8988T (cell line): ENCODE results near the gene MYCL.
"Not testable (repeated sequence)": the region's sequence is repeated elsewhere in the genome, so short reads cannot be mapped to it uniquely, and the experiment has no call there.

Experiments
- DNase-seq: peaks from one replicate; pipeline ENCODE4 v3.0.0; 2011

The MYCL gene

GRCh38 chr1:39886757-39887231 is 14.9 kb downstream of the MYCL start:
- DNase-seq = no peak

- no peak for DNase-seq
Measured at GRCh38 chr1:39885516-39885915, 16.2 kb downstream of the MYCL start.

- no peak for DNase-seq
Measured at GRCh38 chr1:39882152-39882551, 19.6 kb downstream of the MYCL start.

DNA sequence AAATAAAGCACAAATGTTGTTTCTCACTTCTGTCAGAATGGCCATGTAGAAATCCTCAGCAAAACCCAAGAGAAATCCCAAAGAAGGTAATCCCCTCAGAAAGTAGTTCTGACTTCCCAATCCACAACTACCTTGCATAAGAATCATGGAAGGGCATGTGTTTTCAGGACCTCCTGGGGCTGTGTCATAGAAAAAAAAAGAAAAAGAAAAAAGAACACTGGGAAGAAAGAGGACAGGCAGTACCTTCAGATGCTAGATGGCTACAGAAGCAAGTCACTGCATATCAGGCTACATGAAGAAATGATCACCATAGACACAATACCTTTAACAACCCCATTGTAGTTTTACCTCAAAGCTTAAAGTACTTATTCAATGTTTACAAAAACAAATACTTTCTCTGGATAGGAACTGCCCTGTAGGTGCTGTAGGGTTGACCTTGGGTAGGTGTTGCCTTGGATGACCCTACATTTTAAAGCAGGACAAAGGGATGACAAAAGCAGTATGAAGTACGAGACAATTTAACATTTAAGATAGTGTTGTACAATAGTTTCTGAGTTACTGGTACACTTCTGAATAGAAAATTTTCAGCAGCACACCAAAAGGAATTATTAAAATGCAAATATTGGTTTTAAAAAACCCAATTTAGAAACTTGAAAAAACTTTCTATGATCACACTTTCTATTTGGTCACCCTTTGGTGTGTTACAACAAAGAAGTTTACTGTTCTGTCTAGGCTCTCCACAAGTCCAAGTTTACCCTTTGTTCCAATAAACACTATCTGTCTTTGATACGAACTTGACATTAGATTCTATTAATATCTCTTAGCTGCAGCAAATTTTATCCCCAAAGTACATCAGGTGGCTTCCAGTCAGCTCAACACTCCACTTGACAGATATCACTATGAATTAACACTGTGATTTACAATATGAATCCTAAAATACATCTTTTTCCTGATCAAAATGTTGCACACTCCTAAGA is 23.4 kb downstream of the MYCL start:
- no peak for DNase-seq

- DNase-seq = no peak
Measured at GRCh38 chr1:39877231-39877778, 24.4 kb downstream of the MYCL start.

DNA sequence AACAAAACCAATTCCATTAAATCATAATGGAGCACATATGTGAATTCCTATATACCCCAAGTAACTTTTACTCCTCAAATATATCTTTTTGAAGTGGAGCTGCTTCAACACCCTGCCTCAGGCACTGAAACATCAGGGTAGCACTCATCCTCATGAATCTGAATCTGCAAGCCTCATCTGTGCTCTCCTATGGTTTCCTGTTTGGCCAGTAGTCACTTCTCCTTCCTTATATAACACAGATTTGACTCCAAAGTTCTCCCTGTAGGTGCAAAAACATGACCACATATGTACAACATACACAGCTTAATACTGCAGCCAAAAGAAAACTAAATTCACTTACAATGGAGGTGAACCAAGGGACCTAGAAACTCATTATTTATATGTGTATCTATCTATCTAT is 25.6 kb downstream of the MYCL start:
- DNase-seq = no peak

DNA sequence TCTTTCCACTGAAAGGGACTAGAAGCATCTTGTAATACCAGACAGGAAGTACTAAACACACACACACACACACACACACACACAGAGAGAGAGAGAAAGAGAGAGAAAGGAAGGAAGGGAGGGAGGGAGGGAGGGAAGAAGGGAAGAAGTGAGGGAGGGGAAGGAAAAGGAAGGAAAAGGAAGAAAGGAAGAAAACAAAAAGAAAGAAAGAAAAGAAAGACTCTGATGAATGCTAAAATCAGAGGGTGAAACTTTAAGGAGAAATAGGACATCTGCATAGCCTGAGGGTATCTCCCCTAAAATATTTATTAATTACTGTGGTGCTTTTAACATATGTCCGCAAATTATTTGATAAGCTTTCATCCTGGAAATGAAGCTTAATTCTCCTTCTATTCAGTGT is 29.0 kb downstream of the MYCL start:
- DNase-seq = no peak

DNA sequence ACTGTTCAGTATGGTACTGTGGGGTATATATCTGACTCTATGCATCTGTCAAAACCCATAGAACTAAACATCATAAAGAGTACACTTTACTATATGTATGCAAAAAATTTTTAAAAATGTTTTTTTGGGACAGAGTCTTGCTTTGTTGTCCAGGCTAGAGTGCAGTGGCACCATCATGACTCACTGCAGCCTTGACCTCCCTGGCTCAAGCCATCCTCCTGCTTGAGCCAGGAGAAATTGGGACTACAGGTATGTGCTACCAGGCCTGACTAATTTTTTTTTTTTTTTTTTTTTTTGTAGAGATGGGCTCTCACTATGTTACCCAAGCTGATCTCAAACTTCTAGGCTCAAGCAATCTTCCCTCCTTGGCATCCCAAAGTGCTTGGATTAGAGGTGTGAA is 29.9 kb downstream of the MYCL start:
- DNase-seq = no peak

DNA sequence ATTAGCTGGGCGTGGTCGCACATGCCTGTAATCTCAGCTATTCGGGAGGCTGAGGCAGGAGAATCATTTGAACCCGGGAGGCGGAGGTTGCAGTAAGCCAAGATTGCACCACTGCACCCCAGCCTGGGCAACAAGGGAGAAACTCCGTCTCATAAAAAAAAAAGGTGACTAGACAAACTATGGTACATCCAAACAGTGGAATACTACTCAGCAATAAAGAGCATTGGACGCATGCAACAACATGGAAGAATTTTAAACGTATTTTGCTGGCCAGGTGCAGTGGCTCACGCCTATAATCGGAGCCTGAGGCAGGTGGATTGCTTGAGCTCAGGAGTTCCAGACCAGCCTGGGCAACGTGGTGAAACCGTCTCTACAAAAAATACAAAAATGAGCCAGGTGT is 30.7 kb downstream of the MYCL start:
- DNase-seq = not testable (repeated sequence)

DNA sequence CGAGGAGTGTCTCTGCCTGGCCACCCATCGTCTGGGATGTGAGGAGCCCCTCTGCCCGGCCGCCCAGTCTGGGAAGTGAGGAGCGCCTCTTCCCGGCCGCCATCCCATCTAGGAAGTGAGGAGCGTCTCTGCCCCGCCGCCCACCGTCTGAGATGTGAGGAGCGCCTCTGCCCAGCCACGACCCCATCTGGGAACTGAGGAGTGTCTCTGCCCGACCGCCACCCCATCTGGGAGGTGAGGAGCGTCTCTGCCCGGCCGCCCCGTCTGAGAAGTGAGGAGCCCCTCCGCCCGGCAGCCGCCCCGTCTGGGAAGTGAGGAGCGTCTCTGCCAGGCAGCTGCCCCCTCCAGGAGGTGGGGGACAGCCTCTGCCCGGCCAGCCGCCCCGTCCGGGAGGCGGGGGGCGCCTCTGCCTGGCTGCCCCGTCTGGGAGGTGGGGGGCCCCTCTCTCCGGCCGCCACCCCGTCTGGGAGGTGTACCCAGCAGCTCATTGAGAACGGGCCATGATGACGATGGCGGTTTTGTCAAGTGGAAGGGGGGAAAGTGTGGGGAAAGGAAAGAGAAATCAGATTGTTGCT is 32.1 kb downstream of the MYCL start:
- not testable (repeated sequence) for DNase-seq

DNA sequence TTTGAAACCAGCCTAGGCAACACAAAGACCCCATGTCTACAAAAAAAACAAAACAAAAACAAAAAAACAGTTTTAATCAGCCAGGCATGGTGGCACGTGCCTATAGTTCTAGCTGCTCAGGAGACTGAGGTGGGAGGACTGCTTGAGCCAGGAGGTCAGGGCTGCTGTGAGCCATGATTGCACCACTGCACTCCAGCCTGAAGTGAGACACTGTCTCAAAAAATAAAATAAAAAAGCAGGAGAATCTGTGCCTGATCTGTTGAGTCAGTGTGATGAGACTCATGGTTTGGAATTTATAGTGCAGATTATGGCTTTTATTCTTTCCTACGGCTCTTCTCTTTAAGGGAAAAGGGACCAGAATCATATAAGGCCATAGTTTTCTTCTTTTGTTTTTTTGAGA is 35.0 kb downstream of the MYCL start:
- DNase-seq = no peak

DNA sequence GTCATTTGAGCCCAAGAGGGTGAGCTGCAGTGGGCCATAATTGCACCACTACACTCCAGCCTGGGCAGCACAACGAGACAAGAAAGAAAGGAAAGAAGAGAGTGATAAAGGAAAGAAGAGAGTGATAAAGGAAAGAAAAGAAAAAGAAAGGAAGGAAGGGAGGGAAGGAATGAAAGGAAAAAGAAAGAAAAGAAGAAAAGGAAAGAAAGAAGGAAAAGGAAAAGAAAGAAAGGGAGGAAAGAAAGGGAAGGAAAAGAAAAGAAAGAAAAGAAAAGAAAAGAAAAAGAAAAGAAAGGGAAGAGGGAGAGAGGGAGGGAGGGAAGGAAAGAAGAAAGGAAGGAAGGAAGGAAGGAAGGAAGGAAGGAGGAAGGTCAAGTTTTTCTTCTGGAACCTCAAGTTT is 36.0 kb downstream of the MYCL start:
- DNase-seq = no peak

GRCh38 chr1:39863177-39863576 is 38.5 kb downstream of the MYCL start:
- DNase-seq = no peak

DNA sequence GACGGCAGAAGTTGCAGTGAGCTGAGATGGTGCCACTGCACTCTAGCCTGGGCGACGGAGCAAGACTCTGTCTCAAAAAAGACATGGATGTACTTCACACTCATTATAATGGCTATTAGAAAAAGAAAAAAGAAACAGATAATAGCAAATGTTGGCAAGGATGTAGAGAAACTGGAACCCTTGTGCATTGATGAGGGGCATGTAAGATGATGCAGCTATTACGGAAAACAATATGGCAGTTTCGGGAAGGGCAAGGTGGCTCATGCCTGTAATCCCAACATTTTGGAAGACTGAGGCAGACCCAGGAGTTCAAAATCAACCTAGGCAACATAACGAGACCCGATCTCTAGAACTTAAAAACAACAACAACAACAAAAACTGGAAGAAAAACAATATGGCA is 40.7 kb downstream of the MYCL start:
- no peak for DNase-seq

DNA sequence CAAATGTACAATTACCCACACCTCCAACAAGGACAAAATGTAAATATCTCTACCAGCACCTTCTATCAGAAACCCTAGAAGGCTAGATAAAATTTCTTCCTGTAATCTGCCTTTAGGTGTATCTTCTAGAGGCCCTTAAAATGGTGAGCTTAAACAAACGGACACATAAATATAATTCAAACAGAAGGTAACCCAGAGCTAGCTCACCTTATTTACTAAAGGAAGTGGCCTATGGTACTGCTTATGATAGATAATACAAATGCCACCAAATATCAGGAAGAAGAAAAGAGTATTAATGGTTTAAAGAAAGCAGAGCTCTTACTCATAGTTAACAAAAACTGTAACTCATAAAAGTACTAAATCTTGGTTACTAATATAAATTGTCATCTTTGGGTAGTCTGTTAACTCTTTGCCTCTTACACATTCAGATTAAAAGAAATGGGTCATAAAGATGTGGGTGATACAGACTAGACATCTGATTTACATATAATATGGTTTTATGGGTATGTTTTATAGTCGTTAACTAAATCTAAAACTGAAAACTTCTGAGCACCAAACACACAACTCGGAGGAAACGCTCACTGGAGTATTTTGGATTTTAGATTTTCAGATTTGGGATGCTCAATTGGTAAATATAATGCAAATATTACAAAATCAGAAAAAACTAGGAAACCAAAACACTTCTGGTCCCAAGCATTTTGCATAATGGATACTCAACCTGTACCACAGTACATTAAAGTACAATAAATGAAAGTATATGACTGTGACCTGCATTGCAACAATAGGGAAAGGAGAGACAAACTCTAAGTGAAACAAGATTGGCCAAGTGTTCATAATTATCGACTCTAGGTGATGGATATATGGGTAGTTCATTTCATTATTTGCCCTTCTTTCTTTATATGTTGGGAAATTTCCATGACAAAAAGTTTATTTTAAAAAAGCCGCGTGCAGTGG is 41.6 kb downstream of the MYCL start:
- DNase-seq = no peak

DNA sequence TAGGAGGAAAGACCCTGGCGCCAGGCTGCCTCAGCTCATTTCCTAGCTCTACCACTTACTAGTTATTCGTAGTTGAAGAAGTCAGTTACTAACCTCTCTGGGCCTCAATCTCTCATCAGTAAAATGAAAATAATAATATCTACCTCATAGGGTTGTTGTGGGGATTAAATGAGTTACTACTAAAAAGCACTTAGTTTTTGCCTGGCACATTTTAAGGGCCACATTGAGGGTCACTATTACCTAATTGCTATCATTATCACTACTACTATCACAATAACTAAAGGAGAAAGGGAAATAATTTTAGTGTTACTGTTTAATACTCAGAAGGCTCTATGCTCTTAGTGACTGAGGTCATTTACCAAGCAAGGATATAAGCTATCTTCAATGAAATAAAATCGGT is 43.4 kb downstream of the MYCL start:
- DNase-seq = no peak

DNA sequence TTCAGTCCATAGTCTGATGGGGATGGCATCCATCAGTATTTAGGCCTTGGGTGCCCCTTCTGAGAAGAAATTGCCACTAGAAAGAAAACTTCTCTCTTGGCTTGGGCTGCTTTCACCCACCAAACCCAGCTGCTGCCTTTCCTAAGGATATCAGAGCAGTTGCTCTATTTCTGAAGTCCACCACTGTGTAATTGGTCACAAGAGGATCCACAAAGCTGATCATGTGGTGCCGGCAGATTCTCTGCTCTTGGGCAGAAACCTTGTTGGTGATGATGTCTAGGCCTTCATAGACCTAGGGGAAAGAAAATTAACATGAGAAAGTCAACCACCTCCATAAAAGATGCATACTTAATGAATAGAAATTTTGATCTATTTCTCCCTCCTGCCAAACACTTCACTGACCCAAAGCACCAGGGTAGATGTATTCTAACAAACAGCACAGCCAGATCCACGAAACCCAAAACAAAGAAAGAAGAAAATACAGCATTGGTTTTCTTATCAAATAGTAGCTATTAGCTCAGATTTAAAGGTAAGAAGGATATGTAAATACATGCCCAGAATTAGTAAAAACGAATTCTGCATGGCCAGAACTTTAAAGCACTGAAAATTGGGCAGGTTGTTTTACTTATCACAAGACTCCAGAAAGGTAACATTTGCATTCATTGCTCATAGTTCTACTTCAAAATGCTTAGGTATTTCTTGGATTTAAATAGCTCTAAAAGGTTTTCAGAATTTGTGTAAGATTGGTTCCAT is 44.4 kb downstream of the MYCL start:
- no peak for DNase-seq

DNA sequence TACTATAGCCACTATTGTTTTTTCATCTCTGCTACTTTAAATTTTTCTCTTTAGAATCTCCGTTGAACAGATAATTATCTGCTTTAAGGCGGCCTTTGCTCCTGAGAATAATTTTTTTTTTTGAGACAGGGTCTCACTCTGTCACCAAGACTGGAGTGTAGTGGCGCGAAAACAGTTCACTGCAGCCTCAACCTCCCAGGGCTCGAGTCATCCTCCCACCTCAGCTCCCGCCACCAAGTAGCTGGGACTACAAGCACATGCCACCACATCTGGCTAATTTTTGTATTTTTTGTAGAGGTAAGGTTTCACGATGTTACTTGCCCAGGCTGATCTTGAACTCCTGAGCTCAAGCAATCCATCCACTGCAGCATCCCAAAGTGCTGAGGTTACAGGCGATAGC is 47.0 kb downstream of the MYCL start:
- no peak for DNase-seq

- DNase-seq = no peak
Measured at GRCh38 chr1:39854314-39854713, 47.4 kb downstream of the MYCL start.

DNA sequence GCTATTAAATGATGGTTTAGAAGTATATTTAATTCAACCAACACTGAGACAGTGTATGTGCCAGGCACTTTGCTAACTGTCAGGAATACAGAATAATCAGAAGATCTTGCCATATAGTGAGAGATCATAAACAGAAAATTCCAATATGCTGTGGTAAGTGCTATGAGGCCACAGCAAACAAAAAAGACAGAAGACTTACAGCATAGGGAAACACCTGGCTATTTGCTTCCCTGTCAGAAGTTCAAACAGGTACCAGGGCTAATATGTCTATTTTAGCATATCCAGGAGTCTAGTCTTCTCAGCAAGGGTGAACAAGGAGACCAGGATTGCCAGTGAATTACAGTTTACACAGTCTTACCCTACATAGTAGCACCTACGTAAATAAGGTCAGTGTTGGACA is 48.8 kb downstream of the MYCL start:
- DNase-seq = no peak

DNA sequence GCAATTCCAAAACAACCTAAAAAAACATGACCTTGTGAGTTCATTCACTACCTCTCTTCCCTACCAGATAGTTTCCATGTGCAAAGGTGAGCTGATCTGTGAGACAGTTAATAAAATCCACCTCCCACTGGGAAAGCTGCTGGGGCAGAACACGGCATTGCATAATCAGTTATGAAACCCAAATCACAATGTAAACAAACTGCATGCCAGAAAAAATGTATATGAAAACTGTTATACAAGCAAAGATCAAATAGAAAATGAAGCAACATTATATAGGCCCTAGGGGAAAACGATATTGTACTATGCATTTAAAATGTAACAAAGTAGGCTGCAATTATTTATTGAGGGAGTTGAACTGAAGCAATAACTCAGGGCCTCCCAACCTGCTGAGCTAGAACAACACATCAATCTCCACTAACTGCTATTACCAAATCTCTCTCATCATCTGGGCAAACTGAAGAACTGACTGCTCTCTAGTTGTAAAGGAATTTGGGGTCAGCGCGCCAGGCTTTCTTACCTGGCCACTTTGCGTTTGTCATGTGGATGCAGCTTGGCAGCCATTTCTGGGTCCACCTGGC is 49.4 kb downstream of the MYCL start:
- DNase-seq = no peak
